ENCODE measurements around the gene IMMP1L.

Gene IMMP1L

DNA sequence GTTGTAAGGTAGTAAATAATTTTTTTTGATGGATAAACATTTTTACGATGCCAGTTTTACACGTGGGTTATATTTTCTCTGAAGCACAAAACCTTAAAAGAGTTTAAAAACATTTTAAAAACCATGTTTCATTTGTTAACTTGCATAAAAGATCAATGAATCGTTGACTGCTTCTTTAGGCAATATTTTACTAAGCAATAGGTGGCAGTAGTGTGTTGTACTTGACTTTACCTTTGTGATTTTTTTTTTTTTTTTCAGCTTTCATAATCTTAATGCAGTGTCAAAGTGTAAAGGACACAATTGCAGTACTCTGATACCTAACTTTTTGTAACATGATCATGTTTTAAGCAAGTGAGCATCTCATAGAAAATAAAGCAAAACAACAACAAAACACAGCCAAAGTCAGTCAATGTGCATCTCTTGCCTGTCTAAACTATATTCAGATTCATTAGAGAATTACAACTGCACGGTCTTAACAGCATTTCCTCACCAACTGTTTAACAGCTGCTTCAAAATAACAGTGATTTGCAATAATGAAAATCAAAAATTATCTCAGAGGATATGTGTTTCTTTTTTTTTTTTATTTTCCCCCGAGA lies 112.1 kb downstream of the IMMP1L start:
- no peak for DNase-seq (ENCODE audit: low read depth in 2 of 2)

DNA sequence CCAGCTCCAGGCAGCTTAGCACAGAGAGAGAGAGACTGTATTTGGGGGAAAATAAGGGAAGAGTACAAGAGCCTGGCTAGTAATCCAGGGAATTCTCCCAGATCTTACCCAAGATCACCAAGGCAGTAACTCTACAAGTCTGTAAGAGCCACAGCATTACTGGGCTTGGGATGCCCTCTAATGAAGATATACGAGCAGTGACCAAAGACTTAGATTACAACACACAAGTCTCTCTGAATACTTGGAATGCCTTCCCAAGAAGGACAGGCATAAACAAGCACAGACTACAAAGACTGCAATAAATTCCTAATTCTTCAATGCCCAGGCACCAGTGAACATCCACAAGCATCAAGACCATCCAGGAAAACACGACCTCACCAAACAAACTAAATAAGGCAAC lies 122.0 kb downstream of the IMMP1L start:
- DNase-seq (ENCODE audit: low read depth in 2 of 2), result no peak

DNA sequence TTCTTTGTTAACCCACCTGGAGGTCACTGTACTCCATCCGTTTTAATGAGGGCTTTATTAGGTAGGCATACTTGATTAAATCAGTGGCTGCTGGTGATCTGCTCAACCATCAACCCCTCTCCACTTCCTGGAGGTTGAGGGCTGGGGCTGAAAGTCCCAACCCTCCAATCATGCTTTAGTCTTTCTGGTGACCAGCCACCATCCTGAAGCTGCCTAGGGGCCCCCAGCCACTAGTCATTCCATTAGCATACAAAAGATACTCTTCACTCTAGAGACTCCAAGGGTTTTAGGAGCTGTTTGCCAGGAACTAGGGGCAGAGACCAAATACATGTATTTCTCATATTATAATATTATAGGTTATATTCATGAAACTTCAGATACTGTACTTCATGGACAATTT lies 126.3 kb downstream of the IMMP1L start:
- DNase-seq (ENCODE audit: low read depth in 2 of 2), result no peak
